GM23248 (cell line): Measurements from ENCODE around the gene BCAS1.

ENCODE experiments used
- EZH2 ChIP-seq: fragments of 200-600 bp; sonication (generic); IDR thresholded peaks from 2 replicates; pipeline ENCODE4 v1.6.1; 2018; ENCODE audit warnings: antibody characterized with exemption, mild to moderate bottlenecking; ENCODE audit not compliant: insufficient read depth, poor library complexity, severe bottlenecking
- EZH2phosphoT487 ChIP-seq: fragments of 200-600 bp; sonication (generic); IDR thresholded peaks from 2 replicates; pipeline ENCODE4 v1.6.1; 2018; ENCODE audit warnings: antibody characterized with exemption, moderate library complexity, mild to moderate bottlenecking, low read depth; ENCODE audit not compliant: insufficient read depth

DNA sequence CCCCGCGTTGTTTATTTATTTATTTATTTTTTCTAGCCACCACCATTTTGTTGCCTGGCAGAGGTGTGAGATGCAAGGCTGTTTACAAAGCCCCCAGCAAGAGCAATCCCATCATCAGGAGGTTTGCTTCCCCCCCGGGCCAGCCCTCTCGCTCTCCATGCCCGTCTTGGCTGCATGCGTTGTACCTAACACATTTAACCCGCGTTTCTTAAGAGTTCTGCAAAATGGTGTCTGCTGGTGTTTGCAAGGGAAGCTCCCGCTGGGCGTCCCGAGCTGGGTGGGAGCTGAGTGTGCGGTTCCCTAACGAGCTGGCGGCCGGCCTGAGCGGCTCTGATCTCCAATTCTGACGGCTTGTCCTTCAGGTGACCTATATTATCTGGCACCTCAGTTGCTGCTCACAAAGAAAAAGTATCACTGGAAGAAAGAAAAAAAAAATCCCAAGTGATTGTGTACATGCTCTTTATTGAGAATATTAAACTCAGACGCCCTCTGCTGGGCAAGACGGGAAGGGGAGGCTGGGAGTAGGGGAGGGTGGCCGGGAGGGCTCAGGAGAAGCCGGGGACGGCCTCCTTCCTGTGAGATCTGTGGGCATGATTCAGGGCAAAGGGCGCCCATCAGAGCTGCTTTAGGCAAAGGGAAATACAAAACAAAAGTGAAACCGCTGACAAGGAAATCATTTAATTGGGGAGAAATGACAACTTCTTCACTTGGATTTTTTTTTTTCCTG is 154.8 kb downstream of the BCAS1 start:
- no peak for TF ChIP-seq EZH2
- no peak for TF ChIP-seq EZH2phosphoT487
